ENCODE data around the gene PRR19. TPM values are rescaled to one million over a fixed set of nuclear protein-coding genes. Genes with fewer than 3 reads are reported as not detected.

PRR19 gene
- total and polyA plus RNA-seq, 10 of the 15 experiments (the other 5 are each of a cell fraction or from before 2014, with no cell fraction given): 0.09 to 1.7 (median 0.73) TPM; not detected in 1

- no peak for TF ChIP-seq REST (IDR thresholded peaks at IDR 0.05; ENCODE audit: low read depth, low read length)
- peak; percentile 98 for TF ChIP-seq CHD2 (IDR thresholded peaks at IDR 0.05; ENCODE audit: borderline replicate concordance, low read depth, low read length)
- no peak; the same call in 1 of the 2 replicates for TF ChIP-seq RAD51 (IDR thresholded peaks at IDR 0.05)
- no peak for TF ChIP-seq ZZZ3 (IDR thresholded peaks at IDR 0.05; ENCODE audit: control insufficient read depth, insufficient read length, low read depth)
- TF ChIP-seq POLR2AphosphoS5 (IDR thresholded peaks at IDR 0.05; ENCODE audit: low read length): no peak
- TF ChIP-seq RBBP5 (conservative IDR thresholded peaks at IDR 0.05): no peak
- no peak for TF ChIP-seq BCL3 (IDR thresholded peaks at IDR 0.05; ENCODE audit: borderline replicate concordance, insufficient read depth, low read depth, low read length, poor library complexity, severe bottlenecking)
- TF ChIP-seq IKZF1 (conservative IDR thresholded peaks at IDR 0.05): peak; percentile 90
- TF ChIP-seq TAF1 (IDR thresholded peaks at IDR 0.05; ENCODE audit: borderline replicate concordance, low read depth, low read length): no peak
- TF ChIP-seq CREB1 (IDR thresholded peaks at IDR 0.05; ENCODE audit: low read depth): peak; percentile 81
- TF ChIP-seq TBL1XR1 (IDR thresholded peaks at IDR 0.05; ENCODE audit: low read depth, low read length): no peak
- TF ChIP-seq SMAD1 (IDR thresholded peaks at IDR 0.05; ENCODE audit: low read depth, partially characterized antibody): no peak
- peak; percentile 98 for TF ChIP-seq HCFC1 (IDR thresholded peaks at IDR 0.05; ENCODE audit: low read length)
- no peak for TF ChIP-seq E2F8 (IDR thresholded peaks at IDR 0.05; ENCODE audit: low read depth, partially characterized antibody)
- TF ChIP-seq ATF3 (IDR thresholded peaks at IDR 0.05; ENCODE audit: borderline replicate concordance, extremely low read depth, low read depth, low read length): no peak; the same call in 1 of the 2 replicates
- TF ChIP-seq KDM1A (IDR thresholded peaks at IDR 0.05; ENCODE audit: borderline replicate concordance): no peak
- 0 out of 2 replicates have a peak, but pooled peaks have one; percentile 11 for TF ChIP-seq SIN3A (IDR thresholded peaks at IDR 0.05; ENCODE audit: low read depth, low read length)
- no peak for TF ChIP-seq RAD21 (IDR thresholded peaks at IDR 0.05; ENCODE audit: insufficient read depth, low read depth, low read length)
- no peak for TF ChIP-seq MYC (IDR thresholded peaks at IDR 0.05; ENCODE audit: insufficient read depth, insufficient read length, insufficient replicate concordance, low read length, severe bottlenecking)
These were observed 33.0 kb upstream of the PRR19 start, which contains the start of gene CIC (continued) for GRCh38 chr19:42268704-42269477.

All from GM12878 (cell line).